HG03520 (cell line): ENCODE measurements around the gene ZNF865.

Experiments
- ATAC-seq: cut with Tn5 transposase; IDR thresholded peaks from one replicate; pipeline ENCODE4 v1.9.1; 2021; ENCODE audit warnings: mild to moderate bottlenecking, moderate library complexity; ENCODE audit not compliant: unreplicated experiment

Gene ZNF865

GRCh38 chr19:55603581-55604292 is 1.7 kb upstream of the ZNF865 start:
- no peak for ATAC-seq

- ATAC-seq = peak; percentile 61
Measured at GRCh38 chr19:55605207-55605636, 225 bp upstream of the ZNF865 start.

GRCh38 chr19:55606471-55606787 is 982 bp downstream of the ZNF865 start:
- no peak for ATAC-seq

DNA sequence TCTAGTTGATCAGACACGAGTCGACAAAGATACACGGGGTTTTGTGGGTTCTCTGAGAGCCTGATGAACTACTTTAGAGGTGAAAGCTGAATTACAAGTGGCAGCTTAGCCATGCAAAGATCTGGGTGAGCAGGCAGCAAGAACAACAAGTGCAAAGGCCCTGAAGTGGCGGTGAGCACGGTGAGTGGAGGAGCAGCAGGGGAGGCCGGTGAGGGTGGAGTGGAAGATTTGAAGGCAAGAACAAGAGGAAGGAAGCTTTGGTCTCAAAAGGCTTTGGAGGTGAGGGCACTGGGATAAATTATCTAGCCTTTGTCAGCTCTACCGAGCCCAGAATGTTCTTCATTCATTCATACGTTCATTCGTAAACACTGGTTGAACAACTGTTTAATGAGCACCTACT is 1.4 kb downstream of the ZNF865 start:
- ATAC-seq = no peak

GRCh38 chr19:55609326-55609725 is 3.9 kb downstream of the ZNF865 start:
- no peak for ATAC-seq

- no peak for ATAC-seq
Measured at GRCh38 chr19:55611300-55611982, 6.0 kb downstream of the ZNF865 start.

- no peak for ATAC-seq
Measured at GRCh38 chr19:55611983-55612645, 6.7 kb downstream of the ZNF865 start.

- no peak for ATAC-seq
Measured at GRCh38 chr19:55613396-55613795, 7.9 kb downstream of the ZNF865 start.

- ATAC-seq = no peak
Measured at GRCh38 chr19:55613930-55614710, 8.7 kb downstream of the ZNF865 start.

DNA sequence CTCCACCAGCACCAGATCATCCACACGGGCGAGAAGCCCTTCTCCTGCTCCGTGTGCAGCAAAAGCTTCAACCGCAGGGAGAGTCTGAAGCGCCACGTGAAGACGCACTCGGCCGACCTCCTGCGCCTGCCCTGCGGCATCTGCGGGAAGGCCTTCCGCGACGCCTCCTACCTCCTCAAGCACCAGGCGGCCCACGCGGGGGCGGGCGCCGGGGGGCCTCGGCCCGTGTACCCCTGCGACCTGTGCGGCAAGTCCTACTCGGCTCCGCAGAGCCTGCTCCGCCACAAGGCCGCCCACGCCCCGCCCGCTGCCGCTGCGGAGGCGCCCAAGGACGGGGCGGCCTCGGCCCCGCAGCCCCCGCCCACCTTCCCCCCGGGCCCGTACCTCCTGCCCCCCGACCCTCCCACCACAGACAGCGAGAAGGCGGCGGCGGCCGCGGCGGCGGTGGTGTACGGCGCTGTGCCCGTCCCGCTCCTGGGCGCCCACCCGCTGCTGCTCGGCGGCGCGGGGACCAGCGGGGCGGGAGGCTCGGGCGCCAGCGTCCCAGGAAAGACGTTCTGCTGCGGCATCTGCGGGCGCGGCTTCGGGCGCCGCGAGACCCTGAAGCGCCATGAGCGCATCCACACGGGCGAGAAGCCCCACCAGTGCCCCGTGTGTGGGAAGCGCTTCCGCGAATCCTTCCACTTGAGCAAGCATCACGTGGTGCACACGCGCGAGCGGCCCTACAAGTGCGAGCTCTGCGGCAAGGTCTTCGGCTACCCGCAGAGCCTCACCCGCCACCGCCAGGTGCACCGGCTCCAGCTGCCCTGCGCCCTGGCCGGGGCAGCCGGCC is 9.5 kb downstream of the ZNF865 start:
- no peak for ATAC-seq

- ATAC-seq = no peak
Measured at GRCh38 chr19:55615543-55616394, 10.3 kb downstream of the ZNF865 start.

DNA sequence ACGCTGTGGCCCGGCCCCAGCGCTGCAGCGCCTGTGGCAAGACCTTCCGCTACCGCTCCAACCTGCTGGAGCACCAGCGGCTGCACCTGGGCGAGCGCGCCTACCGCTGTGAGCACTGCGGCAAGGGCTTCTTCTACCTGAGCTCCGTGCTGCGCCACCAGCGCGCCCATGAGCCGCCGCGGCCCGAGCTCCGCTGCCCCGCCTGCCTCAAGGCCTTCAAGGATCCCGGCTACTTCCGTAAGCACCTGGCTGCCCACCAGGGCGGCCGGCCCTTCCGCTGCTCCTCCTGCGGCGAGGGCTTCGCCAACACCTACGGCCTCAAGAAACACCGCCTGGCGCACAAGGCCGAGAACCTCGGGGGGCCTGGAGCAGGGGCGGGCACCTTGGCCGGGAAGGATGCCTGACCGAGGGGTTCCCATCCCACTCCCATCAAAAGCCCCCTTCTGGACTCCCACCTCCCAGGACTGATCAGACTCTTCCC is 11.0 kb downstream of the ZNF865 start:
- no peak for ATAC-seq

DNA sequence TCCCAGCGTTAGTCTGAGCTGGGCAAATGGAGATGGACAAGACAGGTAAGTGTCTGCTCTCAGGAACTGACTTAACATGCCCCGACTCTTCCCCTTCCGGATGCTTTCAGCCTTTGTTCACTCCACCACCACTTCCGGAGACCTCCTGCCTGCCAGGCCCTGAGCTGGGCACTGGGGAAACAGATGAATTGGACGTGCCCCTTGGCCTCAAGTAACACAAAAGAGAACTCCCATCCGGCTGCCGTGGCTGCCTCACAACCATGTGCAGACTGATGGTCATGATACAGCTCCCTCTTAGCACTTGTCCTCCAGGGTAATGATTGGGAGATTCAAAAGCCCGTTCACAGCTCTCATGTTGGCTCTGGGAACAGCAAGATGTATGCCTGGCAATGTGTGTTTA is 12.0 kb downstream of the ZNF865 start:
- ATAC-seq = no peak

DNA sequence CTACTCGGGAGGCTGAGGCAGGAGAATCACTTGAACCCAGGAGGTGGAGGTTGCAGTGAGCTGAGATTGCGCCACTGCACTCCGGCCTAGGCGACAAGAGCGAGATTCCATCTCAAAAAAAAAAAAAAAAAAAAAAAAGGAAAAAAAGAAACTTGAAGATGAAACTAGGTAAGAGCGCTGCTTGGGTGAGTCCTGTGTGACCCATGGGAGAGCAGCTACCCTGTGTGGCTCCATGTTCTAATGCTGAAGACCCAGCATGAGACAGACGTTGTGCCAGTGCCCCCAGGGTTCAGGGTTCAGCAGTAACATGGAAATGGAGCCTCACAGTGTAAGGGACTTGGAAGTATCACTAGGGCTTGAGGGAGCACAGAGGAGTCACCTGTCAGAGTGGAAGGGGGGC is 13.0 kb downstream of the ZNF865 start:
- ATAC-seq = no peak

GRCh38 chr19:55619286-55619685 is 13.8 kb downstream of the ZNF865 start:
- no peak for ATAC-seq

- no peak for ATAC-seq
Measured at GRCh38 chr19:55620410-55621204, 15.2 kb downstream of the ZNF865 start.

GRCh38 chr19:55621205-55621672 is 15.8 kb downstream of the ZNF865 start:
- no peak for ATAC-seq

GRCh38 chr19:55621673-55622231 is 16.3 kb downstream of the ZNF865 start:
- ATAC-seq = no peak
